K562 (cell line): ENCODE data around the gene CTNNBL1. TPM values are rescaled to one million over a fixed set of nuclear protein-coding genes. Genes with fewer than 3 reads are reported as not detected.

Experiments
- ARHGAP35 ChIP-seq: fragments of 450-650 bp; IDR thresholded peaks from 2 replicates; pipeline ENCODE4 v1.6.1; 2018; ENCODE audit not compliant: partially characterized antibody
- CBFB ChIP-seq: sonication (generic); formaldehyde crosslinking; IDR thresholded peaks from 2 replicates; pipeline ENCODE4 v1.4.0; 2020; ENCODE audit warnings: mild to moderate bottlenecking, missing genetic modification reagents
- CHD1 ChIP-seq: fragments of 200-600 bp; sonication (generic); IDR thresholded peaks from one replicate; pipeline ENCODE4 v1.6.1; 2012; ENCODE audit warnings: mild to moderate bottlenecking, moderate library complexity, low read length, inconsistent platforms
- CREM ChIP-seq: IDR thresholded peaks from 2 replicates; pipeline ENCODE4 v1.6.1; 2014; ENCODE audit warnings: antibody characterized with exemption, low read depth
- DPF2 ChIP-seq: fragments of 450-650 bp; IDR thresholded peaks from 2 replicates; pipeline ENCODE4 v1.6.1; 2016
- HOXB6 ChIP-seq: fragments of 250-450 bp; sonication (Bioruptor Pico); IDR thresholded peaks from 2 replicates; pipeline ENCODE4 v1.5.1; 2022; ENCODE audit warnings: mild to moderate bottlenecking, borderline replicate concordance
- KLF10 ChIP-seq: fragments of 250-450 bp; sonication (Bioruptor Pico); IDR thresholded peaks from 2 replicates; pipeline ENCODE4 v1.6.1; 2021; ENCODE audit warnings: matching md5 sums
- MTA2 ChIP-seq: fragments of 450-650 bp; IDR thresholded peaks from 2 replicates; pipeline ENCODE4 v1.6.1; 2016; ENCODE audit warnings: low read depth
- NCOA6 ChIP-seq: fragments of 450-650 bp; IDR thresholded peaks from 2 replicates; pipeline ENCODE4 v1.6.1; 2017; ENCODE audit warnings: mild to moderate bottlenecking
- NFE2 ChIP-seq: IDR thresholded peaks from 2 replicates; pipeline ENCODE4 v1.6.1; 2014; ENCODE audit warnings: antibody characterized with exemption, low read depth
- PHF20 ChIP-seq: fragments of 450-650 bp; IDR thresholded peaks from 2 replicates; pipeline ENCODE4 v1.6.1; 2018; ENCODE audit not compliant: partially characterized antibody
- PHF21A ChIP-seq: fragments of 450-650 bp; IDR thresholded peaks from 2 replicates; pipeline ENCODE4 v1.6.1; 2017; ENCODE audit warnings: low read depth, borderline replicate concordance
- POLR3G ChIP-seq: IDR thresholded peaks from 2 replicates; pipeline ENCODE4 v1.6.1; 2011; ENCODE audit not compliant: insufficient read length, insufficient replicate concordance; ENCODE audit errors: extremely low read depth
- POU5F1 ChIP-seq: fragments of 150-350 bp; IDR thresholded peaks from 2 replicates; pipeline ENCODE4 v1.6.1; 2014; ENCODE audit warnings: borderline replicate concordance, low read length, low read depth, mild to moderate bottlenecking; ENCODE audit not compliant: partially characterized antibody
- RBFOX2 ChIP-seq: fragments of 200-400 bp; formaldehyde crosslinking; IDR thresholded peaks from 2 replicates; pipeline ENCODE4 v1.6.1; 2017; ENCODE audit warnings: low read depth, mild to moderate bottlenecking, low read length, moderate library complexity
- SRSF3 ChIP-seq: fragments of 200-400 bp; formaldehyde crosslinking; IDR thresholded peaks from 2 replicates; pipeline ENCODE4 v1.6.1; 2016; ENCODE audit warnings: mild to moderate bottlenecking, low read length, moderate library complexity; ENCODE audit not compliant: insufficient read depth
- ZBTB34 ChIP-seq: fragments of 250-450 bp; sonication (Bioruptor Pico); IDR thresholded peaks from 2 replicates; pipeline ENCODE4 v1.8.0; 2021; ENCODE audit warnings: mild to moderate bottlenecking, moderate library complexity
- ZC3H4 ChIP-seq: sonication (generic); formaldehyde crosslinking; IDR thresholded peaks from 2 replicates; pipeline ENCODE4 v1.9.0; 2021; ENCODE audit warnings: missing genetic modification reagents, borderline replicate concordance
- ZFP1 ChIP-seq: fragments of 450-650 bp; formaldehyde crosslinking; IDR thresholded peaks from 2 replicates; pipeline ENCODE4 v1.4.0; 2020; ENCODE audit warnings: mild to moderate bottlenecking, mixed read lengths
- ZNF431 ChIP-seq: sonication (generic); formaldehyde crosslinking; IDR thresholded peaks from 2 replicates; pipeline ENCODE4 v1.8.0; 2022; ENCODE audit warnings: mild to moderate bottlenecking, missing genetic modification reagents
- ZZZ3 ChIP-seq: fragments of 450-650 bp; IDR thresholded peaks from 2 replicates; pipeline ENCODE4 v1.6.1; 2016; ENCODE audit warnings: antibody characterized with exemption, mild to moderate bottlenecking, moderate library complexity
- polyA plus RNA-seq, 8 experiments: library from polyadenylated mRNA; depleted of rRNA in 4 of 8; stranded (reverse) in 5 of 8; unstranded in 3 of 8; fragments of >200 nt; fragmentation: Nextera tagmentation in 2 of 8; fragmentation: Illumina TruSeq in 1 of 8; extraction: Ambion mirVana in 2 of 8; extraction: Trizol in 1 of 8; gene quantifications; 2 replicates each; pipeline versions ENCODE4 v1.2.1 to v1.2.3, GENCODE V29; 2011 to 2014; ENCODE audit warnings: inconsistent platforms in 1 of 8, missing spikeins in 1 of 8
- total RNA-seq, 7 experiments: library from RNA; depleted of rRNA in 6 of 7; stranded (reverse); fragments of >200 nt in 6 of 7; fragmentation: Illumina TruSeq in 2 of 7; extraction: Trizol in 2 of 7; gene quantifications; 2 replicates each; pipeline versions ENCODE4 v1.2.1 to v1.2.3, GENCODE V29; 2011 to 2021; ENCODE audit warnings: low replicate concordance in 1 of 7
- TF ChIP-seq, protein P1 (sequence below): fragments of 200-800 bp; sonication (Bioruptor generic); IDR thresholded peaks from 2 replicates; pipeline ENCODE4 v1.6.1; 2017; ENCODE audit warnings: missing genetic modification characterization, missing compliant biosample characterization
- TF ChIP-seq, protein P2 (sequence below): fragments of 250-450 bp; sonication (Bioruptor Pico); IDR thresholded peaks from 2 replicates; pipeline ENCODE4 v1.5.1; 2021; ENCODE audit warnings: mild to moderate bottlenecking
- TF ChIP-seq, protein P3 (sequence below): fragments of 450-650 bp; IDR thresholded peaks from 2 replicates; pipeline ENCODE4 v1.6.1; 2014; ENCODE audit warnings: low read depth, mild to moderate bottlenecking, moderate library complexity, borderline replicate concordance

Gene CTNNBL1
- total and polyA plus RNA-seq, 9 of the 15 experiments (the other 6 are each of a cell fraction or from before 2014, with no cell fraction given), result 32.4 to 85.6 (median 43.6) TPM

DNA sequence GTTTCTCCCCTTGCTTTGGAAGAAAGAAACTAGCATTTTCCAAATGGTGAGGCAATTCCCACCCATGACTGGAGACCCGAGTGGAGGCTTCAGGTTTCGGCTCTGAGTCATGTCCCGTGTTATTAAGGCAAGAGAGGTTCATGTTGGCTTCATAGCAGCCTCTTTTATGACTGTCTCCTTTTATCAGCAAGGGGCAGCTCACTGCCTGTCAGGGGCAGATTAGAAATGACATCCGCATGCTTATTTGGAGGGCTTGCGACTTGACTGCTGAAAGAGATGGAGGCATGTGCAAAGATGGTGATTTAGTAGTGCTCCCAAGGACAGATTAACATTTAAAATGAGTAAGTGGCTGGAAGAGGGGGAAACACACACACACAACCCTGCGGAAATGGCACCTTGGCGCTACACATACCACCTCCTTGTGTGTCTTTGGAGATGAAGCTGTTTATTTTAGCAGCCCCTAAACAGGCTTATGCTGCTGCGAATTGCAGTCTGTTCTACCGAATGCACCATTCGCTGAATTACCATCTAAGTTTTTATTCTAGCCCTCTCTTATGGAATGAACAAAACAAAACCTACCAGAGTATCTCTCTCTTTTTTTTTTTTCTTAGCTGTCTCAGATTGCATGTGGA lies 157.0 kb downstream of the CTNNBL1 start (continued):
- TF ChIP-seq DPF2, result peak; percentile 99
- no peak for TF ChIP-seq RBFOX2
- TF ChIP-seq ZZZ3, result no peak
- TF ChIP-seq, protein P1, sequence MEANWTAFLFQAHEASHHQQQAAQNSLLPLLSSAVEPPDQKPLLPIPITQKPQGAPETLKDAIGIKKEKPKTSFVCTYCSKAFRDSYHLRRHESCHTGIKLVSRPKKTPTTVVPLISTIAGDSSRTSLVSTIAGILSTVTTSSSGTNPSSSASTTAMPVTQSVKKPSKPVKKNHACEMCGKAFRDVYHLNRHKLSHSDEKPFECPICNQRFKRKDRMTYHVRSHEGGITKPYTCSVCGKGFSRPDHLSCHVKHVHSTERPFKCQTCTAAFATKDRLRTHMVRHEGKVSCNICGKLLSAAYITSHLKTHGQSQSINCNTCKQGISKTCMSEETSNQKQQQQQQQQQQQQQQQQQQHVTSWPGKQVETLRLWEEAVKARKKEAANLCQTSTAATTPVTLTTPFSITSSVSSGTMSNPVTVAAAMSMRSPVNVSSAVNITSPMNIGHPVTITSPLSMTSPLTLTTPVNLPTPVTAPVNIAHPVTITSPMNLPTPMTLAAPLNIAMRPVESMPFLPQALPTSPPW (CRISPR knock-in tag), result peak; percentile 58
- TF ChIP-seq ARHGAP35, result no peak
- TF ChIP-seq CREM, result peak; percentile 78
- TF ChIP-seq MTA2, result peak; percentile 99
- TF ChIP-seq POLR3G, result no peak
- TF ChIP-seq ZC3H4, result no peak
- no peak for TF ChIP-seq NCOA6
- TF ChIP-seq PHF20, result no peak
- no peak for TF ChIP-seq CBFB (CRISPR knock-in tag)
- peak; percentile 63 for TF ChIP-seq NFE2
- no peak for TF ChIP-seq ZNF431 (CRISPR knock-in tag)
- no peak for TF ChIP-seq CHD1
- TF ChIP-seq, protein P2, sequence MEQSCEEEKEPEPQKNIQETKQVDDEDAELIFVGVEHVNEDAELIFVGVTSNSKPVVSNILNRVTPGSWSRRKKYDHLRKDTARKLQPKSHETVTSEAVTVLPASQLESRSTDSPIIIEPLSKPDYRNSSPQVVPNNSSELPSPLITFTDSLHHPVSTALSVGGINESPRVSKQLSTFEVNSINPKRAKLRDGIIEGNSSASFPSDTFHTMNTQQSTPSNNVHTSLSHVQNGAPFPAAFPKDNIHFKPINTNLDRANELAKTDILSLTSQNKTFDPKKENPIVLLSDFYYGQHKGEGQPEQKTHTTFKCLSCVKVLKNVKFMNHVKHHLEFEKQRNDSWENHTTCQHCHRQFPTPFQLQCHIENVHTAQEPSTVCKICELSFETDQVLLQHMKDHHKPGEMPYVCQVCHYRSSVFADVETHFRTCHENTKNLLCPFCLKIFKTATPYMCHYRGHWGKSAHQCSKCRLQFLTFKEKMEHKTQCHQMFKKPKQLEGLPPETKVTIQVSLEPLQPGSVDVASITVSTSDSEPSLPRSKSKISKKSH (CRISPR knock-in tag), result no peak
- no peak for TF ChIP-seq POU5F1
- TF ChIP-seq SRSF3, result no peak
- no peak for TF ChIP-seq HOXB6
- TF ChIP-seq ZBTB34 (CRISPR knock-in tag), result no peak
- TF ChIP-seq PHF21A, result 0 out of 2 replicates have a peak, but pooled peaks have one; percentile 27
- TF ChIP-seq ZFP1 (CRISPR knock-in tag), result no peak
- TF ChIP-seq KLF10 (CRISPR knock-in tag), result no peak
- TF ChIP-seq, protein P3, sequence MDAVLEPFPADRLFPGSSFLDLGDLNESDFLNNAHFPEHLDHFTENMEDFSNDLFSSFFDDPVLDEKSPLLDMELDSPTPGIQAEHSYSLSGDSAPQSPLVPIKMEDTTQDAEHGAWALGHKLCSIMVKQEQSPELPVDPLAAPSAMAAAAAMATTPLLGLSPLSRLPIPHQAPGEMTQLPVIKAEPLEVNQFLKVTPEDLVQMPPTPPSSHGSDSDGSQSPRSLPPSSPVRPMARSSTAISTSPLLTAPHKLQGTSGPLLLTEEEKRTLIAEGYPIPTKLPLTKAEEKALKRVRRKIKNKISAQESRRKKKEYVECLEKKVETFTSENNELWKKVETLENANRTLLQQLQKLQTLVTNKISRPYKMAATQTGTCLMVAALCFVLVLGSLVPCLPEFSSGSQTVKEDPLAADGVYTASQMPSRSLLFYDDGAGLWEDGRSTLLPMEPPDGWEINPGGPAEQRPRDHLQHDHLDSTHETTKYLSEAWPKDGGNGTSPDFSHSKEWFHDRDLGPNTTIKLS, result no peak
